Stimulated activated CD8-positive, alpha-beta memory T cell treated with anti-CD3 and anti-CD28 coated beads, Interleukin-4, amount 100 ng/mL, for 4 hours (primary cell): ENCODE results near the gene ELMO2.

ENCODE experiments used
- DNase-seq, 2 donors: peaks; one replicate each; pipeline ENCODE4 v3.0.0-alpha.2; 2020; ENCODE audit warnings: low read depth in 2 of 2, low spot score in 1 of 2

ELMO2 gene

DNA sequence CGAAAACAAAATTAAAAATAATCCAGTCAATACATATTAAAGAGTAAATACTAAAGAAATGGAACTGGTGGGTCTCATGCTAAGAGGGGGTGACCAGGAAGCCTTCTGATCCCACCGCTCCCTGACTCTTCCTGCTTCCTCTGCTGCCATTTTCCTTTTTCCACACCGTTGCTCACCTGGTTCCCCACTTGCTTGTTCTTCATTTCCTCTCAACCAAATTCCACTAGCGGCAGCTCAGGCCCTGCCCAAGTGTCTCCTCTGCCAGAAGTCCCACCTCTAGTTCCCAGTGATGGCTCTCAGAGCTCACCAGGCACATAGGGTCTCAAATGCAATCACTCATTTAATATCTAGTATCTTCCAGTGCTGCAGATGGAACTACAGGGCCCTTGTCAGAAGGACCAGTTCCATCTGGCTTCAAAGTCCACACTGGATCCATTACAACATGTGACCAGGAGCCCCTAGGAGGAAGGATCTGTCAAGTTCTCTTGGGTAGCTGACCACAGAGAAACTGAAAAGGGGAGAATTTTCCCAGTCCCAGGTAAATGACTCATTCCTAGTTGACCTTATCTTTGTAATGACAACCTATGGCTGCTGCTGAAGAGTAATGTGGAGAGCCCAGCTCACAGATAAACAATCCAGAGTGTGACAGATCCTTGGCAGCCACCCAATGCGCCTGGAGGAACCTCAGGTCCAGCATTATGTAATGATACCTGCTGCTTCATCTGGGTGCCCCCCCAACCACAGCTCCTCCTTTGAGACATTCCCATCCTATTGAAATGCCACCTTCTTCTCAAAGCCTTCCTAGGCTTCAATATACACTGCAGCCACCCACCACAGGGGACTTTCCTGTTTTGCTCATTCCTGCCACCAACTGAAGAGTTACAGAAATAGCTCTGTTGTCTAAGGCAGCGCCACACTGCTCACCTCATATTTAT lies 38.2 kb downstream of the ELMO2 start:
- no peak for DNase-seq

DNA sequence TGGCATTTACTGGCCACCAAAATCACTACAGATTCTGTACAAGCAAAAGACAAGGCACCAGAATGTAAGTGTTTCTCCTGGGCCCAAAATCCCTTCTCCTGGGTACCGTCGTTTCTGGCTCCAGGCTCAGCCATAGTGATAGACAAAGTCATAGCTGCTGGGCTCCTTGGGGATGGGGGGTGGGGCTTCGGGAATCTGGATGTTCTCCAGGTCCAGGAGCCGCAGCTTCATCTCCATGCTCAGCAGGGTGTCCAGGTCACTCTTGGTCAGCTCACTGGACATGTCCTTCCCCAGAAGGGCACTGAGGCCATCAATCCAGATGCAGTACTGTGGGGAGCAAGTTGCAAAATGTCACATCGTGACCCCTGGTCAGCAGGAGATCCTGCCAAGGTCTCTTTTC lies 39.2 kb downstream of the ELMO2 start:
- no peak for DNase-seq

DNA sequence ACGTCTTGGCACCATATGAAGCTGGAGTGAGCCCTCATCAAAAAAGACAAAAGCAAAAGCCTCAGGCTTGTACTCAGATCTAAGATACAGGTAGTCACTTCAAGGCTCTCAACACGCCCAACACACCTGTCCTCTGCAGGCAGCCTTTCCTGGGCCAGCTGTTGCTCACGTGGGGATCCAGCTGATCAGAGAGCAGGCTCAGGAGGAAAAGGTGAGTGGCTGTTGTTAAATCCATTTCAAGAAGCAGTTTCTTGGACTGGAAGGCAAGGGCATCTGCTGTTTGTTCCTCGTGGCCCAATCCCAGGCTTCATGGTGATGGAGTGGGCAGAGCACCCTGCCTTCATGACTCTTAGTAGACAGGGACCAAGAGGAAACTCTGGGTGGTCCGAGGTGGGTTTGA lies 39.6 kb downstream of the ELMO2 start:
- no peak for DNase-seq

DNA sequence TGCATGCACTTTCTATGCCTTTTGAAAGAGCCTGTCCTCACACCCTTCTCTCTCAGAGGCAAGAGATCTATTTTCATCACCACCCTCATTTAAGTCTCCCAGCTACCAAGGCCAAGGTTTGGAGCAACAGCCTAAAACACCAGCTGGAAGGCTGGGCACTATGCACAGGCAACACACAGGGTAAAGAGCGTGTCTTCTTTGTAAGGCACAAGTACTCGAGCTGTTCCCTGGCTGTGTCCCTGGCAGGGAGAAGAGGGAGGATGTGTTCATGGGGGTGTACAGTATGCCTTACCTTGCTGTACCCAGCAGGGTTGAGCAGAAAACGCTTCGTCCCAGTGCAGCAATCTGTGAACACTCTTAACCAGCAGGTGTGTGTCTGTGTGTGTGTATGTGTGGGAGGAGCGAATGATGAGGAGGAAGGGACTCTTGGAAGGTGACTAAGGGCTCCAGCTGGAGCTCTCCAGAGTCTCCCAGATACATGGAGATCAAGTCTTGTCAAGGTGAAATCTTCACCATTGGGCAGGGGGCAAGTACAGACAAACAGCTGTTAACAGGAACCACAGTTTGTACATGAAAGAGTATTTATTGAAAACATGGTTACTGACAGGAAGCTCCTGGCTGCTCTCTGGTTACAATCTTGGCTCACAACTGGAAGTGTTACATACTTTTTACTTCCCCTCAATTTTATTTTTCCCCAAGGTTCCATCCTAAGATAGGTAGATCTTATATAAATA lies 40.8 kb downstream of the ELMO2 start:
- no peak for DNase-seq

GRCh38 chr20:46364670-46365486 lies 41.5 kb downstream of the ELMO2 start:
- DNase-seq = no peak

GRCh38 chr20:46363874-46364669 lies 42.3 kb downstream of the ELMO2 start:
- DNase-seq = peak; percentile 67 to 75

- DNase-seq = no peak
Observed at GRCh38 chr20:46362921-46363867, 43.2 kb downstream of the ELMO2 start.

DNA sequence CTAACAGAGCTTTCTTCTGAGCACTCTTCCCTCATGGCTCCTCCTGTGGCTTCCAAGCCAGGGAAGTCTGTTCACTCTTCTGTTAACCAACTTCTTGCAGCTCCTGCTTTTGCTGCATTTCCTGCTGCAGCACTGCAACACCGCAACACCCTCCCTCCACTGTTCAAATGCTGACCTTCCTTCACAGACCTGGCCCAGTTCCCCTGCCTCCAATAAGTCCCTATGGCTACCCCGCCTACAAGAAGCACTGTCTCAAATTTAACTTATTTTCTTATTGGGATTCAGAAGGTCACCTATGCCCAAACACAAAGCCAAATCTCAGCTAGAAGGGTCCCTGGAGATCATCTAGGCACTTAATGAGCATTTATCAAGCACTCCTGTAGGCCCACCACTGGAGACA lies 44.6 kb downstream of the ELMO2 start:
- no peak for DNase-seq

DNA sequence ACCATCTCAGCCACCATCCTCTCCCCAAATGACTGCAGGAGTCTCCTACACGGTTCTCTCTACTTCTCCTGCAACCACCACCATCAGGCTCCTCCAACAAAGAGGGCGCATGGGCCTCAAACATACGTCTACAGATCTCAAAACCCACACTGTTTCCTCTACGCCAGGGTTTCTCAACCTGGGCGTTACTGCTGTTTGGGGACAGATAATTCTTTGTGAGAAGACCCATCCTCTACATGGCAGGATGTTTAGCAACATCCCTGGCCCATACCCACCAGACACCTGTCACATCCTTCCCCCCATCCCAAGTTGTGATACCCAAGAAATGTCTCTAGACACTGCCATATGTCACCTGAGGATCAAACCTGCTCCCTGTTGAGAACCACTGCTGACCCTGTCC lies 45.0 kb downstream of the ELMO2 start:
- DNase-seq = no peak

DNA sequence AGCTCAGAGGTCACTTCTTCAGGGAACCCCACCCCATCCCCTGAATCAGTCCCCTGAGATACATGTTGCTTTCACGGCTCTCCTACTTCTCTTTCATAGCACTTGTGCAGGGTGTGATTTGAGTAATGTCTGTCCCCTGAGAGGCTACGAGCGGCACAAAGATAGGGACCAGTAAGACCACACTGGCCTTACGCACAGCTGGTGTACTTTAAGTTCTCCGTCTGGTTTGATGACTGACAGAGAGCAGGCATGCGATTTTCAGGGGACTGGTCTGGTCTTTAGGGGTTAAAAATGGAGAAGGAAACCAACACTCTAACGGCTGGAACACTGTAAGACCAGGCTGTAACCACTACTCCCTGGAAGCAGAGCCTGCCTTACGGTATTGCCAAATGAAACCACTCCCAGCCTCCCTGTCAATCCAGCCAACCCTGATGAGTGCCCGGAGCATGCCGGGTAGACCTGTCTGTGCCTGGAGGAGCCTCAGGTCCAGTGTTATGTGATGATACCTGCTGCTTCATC lies 47.1 kb downstream of the ELMO2 start:
- no peak for DNase-seq

DNA sequence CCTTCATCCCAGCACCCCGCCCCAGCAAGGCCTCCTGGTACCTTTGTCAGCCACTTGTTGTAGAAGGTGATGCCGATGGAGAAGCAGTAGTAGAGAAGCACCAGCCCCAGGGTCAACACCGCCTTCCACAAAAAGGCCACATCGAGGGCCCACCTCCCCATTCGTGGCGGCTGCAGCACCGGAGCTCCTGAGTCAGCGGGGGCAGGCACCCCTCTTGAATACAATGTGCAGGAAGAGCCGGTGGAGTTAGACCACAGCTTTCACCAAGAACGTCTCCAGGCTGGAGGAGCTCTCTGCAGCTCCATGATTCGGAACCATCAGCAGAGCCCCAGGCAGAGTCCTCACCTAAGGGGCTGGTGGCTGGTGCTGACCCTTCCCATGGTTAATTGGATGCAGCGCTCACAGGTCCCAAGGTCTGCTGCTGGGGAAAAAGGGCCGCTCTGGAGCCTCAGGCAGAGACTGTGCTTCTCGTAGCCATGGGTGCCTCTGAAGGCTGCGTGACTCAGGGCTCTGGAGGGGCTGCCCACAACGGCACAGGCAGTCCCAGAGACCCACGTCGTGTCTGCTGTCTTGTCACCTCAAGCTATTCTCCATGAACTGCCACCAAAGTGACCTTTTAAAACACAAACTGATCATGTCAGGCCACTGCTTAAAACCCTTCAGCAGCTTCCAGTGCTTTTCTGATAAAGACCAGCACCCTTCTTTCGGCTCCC lies 47.9 kb downstream of the ELMO2 start:
- no peak for DNase-seq

DNA sequence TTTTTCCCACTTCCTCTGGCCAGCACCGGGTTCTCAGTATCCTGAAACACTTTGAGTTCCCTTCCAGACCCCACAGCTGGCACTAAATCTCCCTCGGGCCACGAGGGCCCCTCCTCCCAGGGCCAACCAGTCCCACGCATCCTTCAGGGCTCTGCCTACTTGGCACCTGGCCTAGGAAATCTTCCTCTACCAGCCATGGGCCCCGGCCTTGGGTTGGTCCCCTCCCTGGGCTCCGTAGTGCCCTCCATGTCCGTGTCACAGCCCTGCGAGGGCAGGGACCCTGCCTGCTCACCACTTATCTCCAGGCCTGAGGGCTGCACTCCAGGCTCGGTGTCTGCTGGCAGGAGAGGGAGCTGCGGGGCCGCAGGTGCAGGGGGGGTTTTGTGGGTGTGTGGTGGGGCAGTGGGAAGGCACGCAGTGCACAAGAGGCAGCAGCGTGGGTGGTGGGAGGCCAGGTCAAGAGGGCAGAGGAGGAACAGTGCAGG lies 49.3 kb downstream of the ELMO2 start:
- no peak for DNase-seq

GRCh38 chr20:46356195-46357029 lies 50.0 kb downstream of the ELMO2 start:
- DNase-seq = no peak

- DNase-seq = no peak
Observed at GRCh38 chr20:46355778-46356177, 50.6 kb downstream of the ELMO2 start.

DNA sequence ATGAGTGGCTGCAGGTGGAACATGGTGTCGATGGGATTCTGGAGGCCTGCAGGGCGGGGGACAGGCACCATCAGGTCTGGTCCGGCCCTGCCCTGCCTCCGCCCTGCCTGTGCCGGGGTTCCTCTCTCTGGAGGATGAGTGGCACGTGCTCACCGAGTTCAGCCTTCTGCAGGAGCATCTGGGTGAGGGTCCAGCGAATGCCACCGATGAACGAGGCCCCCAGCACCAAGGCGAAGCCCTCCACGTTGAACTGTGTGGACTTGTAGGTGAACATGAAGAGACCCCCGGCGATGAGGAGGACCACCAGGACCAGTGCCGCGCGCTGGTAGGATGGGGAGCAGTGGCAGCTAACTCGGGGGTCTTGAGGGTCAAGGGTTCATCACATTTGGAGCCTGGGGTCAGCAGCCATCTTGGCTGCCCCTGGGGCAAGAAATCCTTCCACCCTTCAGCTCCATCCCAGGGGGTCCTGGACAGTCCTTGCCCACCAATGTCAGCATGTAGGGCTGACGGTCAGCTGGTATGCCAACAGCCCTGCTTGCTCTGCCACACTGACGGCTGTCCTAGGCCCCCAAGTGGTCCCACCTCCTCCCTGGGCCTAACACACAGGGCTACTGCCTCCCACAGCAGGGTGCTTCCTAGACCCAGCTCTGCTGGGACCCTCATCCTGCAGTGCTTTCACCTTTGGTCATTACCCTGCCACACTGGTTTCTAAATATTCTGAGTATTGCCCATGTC lies 51.3 kb downstream of the ELMO2 start:
- DNase-seq = no peak

GRCh38 chr20:46354207-46354555 lies 52.2 kb downstream of the ELMO2 start:
- DNase-seq = no peak
